Nephron (organoid): ENCODE measurements around the gene MAB21L1.

Experiments
- H3K27ac Mint-ChIP-seq, 3 experiments: 2 replicates each; pipeline ENCODE4 v1.8.0; 2020; ENCODE audit warnings: mixed read lengths in 3 of 3, mild to moderate bottlenecking in 2 of 3, moderate library complexity in 1 of 3
- H3K27me3 Mint-ChIP-seq: 2 replicates; pipeline ENCODE4 v1.8.0; 2021; ENCODE audit warnings: low read depth, mild to moderate bottlenecking, moderate library complexity, mixed read lengths
- H3K36me3 Mint-ChIP-seq: 2 replicates; pipeline ENCODE4 v1.8.0; 2020; ENCODE audit warnings: low read depth, mixed read lengths
- H3K4me1 Mint-ChIP-seq: 2 replicates; pipeline ENCODE4 v1.8.0; 2020; ENCODE audit warnings: mixed read lengths
- H3K4me3 Mint-ChIP-seq, 3 experiments: 2 replicates each; pipeline ENCODE4 v1.8.0; 2020; ENCODE audit warnings: mild to moderate bottlenecking in 3 of 3, mixed read lengths in 3 of 3, moderate library complexity in 2 of 3
- H3K9me3 Mint-ChIP-seq: 2 replicates; pipeline ENCODE4 v1.8.0; 2020; ENCODE audit warnings: mixed read lengths
- TF ChIP-seq, protein P1 (sequence below), 3 experiments: fragments of 200-600 bp; sonication (generic); IDR thresholded peaks; one replicate each; pipeline ENCODE4 v1.5.0; 2021; ENCODE audit warnings: antibody characterized with exemption in 3 of 3; ENCODE audit not compliant: unreplicated experiment in 3 of 3

Gene MAB21L1

DNA sequence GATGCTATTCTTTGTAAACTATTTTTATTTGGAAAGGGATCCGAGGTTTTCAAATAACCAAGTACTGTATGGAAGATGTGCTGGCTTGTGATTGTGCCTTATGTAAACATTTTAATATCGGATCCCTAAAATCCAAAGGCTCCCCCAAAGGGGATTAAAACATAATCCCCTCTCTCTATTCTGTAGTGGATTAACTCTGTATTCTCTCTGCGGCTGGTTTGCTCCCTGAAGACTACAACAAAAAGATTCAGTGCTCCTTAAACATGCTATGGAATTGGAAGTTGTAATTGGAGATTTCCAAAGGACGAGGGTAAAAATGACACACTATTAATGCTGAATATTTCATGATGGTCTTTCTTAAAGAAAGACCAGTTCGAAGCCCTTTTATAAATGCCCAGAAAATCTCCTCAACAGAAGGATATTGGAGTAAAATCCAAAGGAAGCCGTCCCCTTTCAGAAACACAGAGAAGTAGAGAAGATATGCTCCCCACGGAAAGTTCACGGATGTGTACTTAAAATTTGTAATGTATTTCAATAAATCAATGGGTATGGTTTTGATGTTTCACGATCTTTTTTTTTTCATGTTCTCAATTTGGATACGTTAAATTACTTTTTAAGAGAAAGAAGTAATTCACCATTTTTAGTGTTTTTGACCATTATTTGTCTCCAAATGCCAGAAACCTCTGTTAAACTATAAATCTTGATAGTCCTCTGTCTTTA lies 6.5 kb downstream of the MAB21L1 start:
- Mint-ChIP-seq H3K36me3 (no peaks in the 10 kb centered on the region), H3K27ac (peak overlapping the region; percentile 6 to 83 (median 30)), H3K4me3 (peak overlapping the region; percentile 75 to 80 (median 79)), H3K9me3 (no peaks in the 10 kb centered on the region), H3K27me3 (peaks cover 75% of the 10 kb centered on the region), H3K4me1 (peaks cover 22% of the 10 kb centered on the region)
- TF ChIP-seq, protein P1, sequence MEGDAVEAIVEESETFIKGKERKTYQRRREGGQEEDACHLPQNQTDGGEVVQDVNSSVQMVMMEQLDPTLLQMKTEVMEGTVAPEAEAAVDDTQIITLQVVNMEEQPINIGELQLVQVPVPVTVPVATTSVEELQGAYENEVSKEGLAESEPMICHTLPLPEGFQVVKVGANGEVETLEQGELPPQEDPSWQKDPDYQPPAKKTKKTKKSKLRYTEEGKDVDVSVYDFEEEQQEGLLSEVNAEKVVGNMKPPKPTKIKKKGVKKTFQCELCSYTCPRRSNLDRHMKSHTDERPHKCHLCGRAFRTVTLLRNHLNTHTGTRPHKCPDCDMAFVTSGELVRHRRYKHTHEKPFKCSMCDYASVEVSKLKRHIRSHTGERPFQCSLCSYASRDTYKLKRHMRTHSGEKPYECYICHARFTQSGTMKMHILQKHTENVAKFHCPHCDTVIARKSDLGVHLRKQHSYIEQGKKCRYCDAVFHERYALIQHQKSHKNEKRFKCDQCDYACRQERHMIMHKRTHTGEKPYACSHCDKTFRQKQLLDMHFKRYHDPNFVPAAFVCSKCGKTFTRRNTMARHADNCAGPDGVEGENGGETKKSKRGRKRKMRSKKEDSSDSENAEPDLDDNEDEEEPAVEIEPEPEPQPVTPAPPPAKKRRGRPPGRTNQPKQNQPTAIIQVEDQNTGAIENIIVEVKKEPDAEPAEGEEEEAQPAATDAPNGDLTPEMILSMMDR (IDR thresholded peaks at IDR 0.05; ENCODE audit: unreplicated experiment in 3 of 3), result no peak

DNA sequence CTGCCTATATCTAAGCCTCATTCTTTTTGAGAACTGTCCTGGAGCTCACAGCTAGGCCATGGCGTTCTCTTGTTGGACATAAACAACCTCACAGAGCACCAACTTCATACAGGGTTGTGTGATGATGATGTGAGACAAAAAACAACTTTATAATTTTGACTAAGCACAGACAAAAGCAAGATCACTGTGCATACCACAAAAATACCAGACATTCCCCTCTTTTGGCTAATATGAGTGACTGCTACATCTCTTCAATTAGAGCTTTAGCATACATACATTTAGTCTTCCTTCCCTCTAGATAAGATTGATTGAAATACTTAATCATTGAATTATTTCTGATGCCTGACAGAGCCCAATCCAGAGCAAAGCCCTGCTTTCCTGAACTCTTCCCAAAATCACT lies 8.3 kb downstream of the MAB21L1 start:
- no peak overlapping the region for H3K27ac Mint-ChIP-seq
- peaks cover 16% of the 10 kb centered on the region for H3K4me1 Mint-ChIP-seq
- no peaks in the 10 kb centered on the region for H3K36me3 Mint-ChIP-seq
- TF ChIP-seq, protein P1 (IDR thresholded peaks at IDR 0.05; ENCODE audit: unreplicated experiment in 3 of 3), result no peak
- H3K9me3 Mint-ChIP-seq, result no peaks in the 10 kb centered on the region
- H3K27me3 Mint-ChIP-seq, result peaks cover 58% of the 10 kb centered on the region
- no peak overlapping the region for H3K4me3 Mint-ChIP-seq

DNA sequence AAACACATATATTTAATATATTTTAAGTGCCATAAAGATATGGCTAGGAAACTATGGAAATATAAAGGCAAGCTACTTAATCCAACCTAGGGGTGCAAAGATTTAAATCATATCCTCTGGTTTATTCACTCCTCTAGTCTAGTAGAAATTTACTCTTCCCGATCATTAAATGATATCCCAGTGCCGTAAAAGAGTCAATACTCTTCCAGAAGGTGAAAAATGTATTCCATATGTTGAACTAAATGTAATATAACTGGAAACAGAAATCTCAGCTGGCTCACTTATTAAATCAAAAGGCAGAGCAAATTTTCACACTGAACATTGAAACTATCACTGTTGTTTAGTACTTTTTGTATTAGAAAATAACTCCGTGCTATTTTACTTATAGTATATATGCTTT lies 11.1 kb downstream of the MAB21L1 start:
- TF ChIP-seq, protein P1 (IDR thresholded peaks at IDR 0.05; ENCODE audit: unreplicated experiment in 3 of 3), result no peak
- Mint-ChIP-seq H3K36me3 (no peaks in the 10 kb centered on the region), H3K4me3 (no peak overlapping the region), H3K9me3 (no peaks in the 10 kb centered on the region), H3K4me1 (peaks cover 7% of the 10 kb centered on the region), H3K27ac (no peak overlapping the region), H3K27me3 (peaks cover 29% of the 10 kb centered on the region)

DNA sequence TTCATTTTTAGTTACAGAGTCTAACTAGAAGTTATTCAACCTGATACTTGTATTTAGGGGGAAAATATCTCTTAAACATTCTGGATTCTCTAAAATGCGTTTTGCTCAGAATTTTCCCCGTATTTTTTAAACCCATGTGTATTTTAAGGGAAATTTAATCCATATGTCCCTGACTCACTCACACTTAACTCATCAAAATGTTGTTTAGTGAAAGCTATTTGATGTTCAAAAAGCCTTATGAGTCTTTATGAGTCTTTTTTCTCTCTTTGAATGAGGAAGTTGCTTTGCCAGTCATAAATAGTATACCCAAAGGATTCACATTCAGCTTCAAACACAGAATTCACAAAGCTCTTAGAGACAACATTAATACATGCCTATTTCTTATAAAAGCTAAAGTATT lies 16.4 kb downstream of the MAB21L1 start:
- Mint-ChIP-seq H3K4me1 (no peaks in the 10 kb centered on the region), H3K27ac (no peak overlapping the region)

DNA sequence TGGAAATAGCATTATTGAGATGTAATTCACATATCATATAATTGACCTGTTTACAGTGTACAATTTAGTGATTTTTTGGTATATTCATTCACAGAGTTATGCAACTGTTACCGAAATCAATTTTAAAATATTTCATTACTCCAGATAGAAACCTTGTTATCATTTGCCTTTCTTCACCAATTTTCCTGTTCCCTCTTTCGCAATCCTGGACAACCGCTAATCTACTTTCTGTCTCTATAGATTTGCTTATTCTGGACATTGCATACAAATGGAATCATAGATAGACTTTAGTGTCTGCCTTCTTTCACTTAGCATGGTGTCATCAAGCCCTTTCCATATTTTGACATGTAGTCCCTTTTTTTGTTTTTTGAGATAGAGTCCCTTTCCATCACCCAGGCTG lies 19.2 kb downstream of the MAB21L1 start:
- TF ChIP-seq, protein P1 (IDR thresholded peaks at IDR 0.05; ENCODE audit: unreplicated experiment in 3 of 3), result no peak
- peaks cover 4% of the 10 kb centered on the region for H3K36me3 Mint-ChIP-seq
- no peaks in the 10 kb centered on the region for H3K4me1 Mint-ChIP-seq
- H3K4me3 Mint-ChIP-seq, result no peak overlapping the region
- no peak overlapping the region for H3K27ac Mint-ChIP-seq
- no peaks in the 10 kb centered on the region for H3K9me3 Mint-ChIP-seq
- no peaks in the 10 kb centered on the region for H3K27me3 Mint-ChIP-seq

More for the DNA sequence above, 16.4 kb downstream of the MAB21L1 start:
- Mint-ChIP-seq H3K4me3 (no peak overlapping the region), H3K27me3 (no peaks in the 10 kb centered on the region), H3K9me3 (no peaks in the 10 kb centered on the region), H3K36me3 (peaks cover 4% of the 10 kb centered on the region)
- TF ChIP-seq, protein P1 (IDR thresholded peaks at IDR 0.05; ENCODE audit: unreplicated experiment in 3 of 3), result no peak

DNA sequence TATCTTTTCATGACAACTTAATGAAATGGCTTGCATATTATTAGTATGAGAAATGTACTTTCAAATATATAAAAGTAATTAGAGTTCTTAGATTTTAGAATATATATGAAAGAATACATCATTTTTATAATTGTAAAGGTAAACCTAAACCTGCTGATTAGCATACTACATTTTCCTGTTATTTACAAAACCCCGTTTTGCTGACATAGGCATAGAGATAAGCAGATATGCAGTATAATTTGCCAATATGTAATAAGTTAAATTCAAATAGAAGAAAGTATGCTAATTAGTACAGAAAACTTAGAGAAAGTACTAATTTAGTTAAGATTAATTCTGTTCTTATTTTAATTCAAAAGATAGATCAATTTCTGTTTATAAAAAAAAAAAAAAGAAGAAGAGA lies 21.5 kb downstream of the MAB21L1 start:
- Mint-ChIP-seq H3K27ac (no peak overlapping the region), H3K27me3 (no peaks in the 10 kb centered on the region), H3K4me3 (no peak overlapping the region), H3K36me3 (peaks cover 4% of the 10 kb centered on the region), H3K4me1 (no peaks in the 10 kb centered on the region), H3K9me3 (no peaks in the 10 kb centered on the region)
- TF ChIP-seq, protein P1 (IDR thresholded peaks at IDR 0.05; ENCODE audit: unreplicated experiment in 3 of 3), result no peak
